ENCODE results near the gene KCNH2.
A peak's percentile ranks its signal among the peaks of the same experiment; 100 is the strongest.

KCNH2 gene

GRCh38 chr7:150941351-150942000, 36.6 kb downstream of the KCNH2 start (continued):
- no peak for TF ChIP-seq ZNF398 (tag by site-specific recombination; IDR thresholded peaks at IDR 0.05)
- TF ChIP-seq ZNF19 (tag by site-specific recombination; IDR thresholded peaks at IDR 0.05; ENCODE audit: low read depth) = no peak
- no peak for TF ChIP-seq PATZ1 (tag by site-specific recombination; IDR thresholded peaks at IDR 0.05)
- TF ChIP-seq ZSCAN23 (tag by site-specific recombination; IDR thresholded peaks at IDR 0.05) = no peak

GRCh38 chr7:150940431-150941102, 37.6 kb downstream of the KCNH2 start:
- H3K36me3 ChIP-seq (ENCODE audit: control insufficient read depth in 2 of 2, insufficient read depth in 1 of 2, low read length in 2 of 2) = no peaks in the 10 kb centered on the region
- ChIA-PET CTCF (interaction anchor here (1.0 to 2.0 kb wide), 3 partner anchors 42 to 64 kb away, joined by 3 to 4 read pairs (median 4); no protein-coding TSS in a partner anchor), POLR2A (no interaction called here)
- no peak overlapping the region for H3K4me3 ChIP-seq (ENCODE audit: low read depth, low read length)
- TF ChIP-seq ZNF202 (tag by site-specific recombination; IDR thresholded peaks at IDR 0.05; ENCODE audit: borderline replicate concordance) (no peak), MZF1 (tag by site-specific recombination; IDR thresholded peaks at IDR 0.05; ENCODE audit: borderline replicate concordance) (no peak), HOXC10 (CRISPR knock-in tag; IDR thresholded peaks at IDR 0.05) (no peak), ZNF311 (tag by site-specific recombination; IDR thresholded peaks at IDR 0.05; ENCODE audit: borderline replicate concordance) (no peak), ZBTB17 (tag by site-specific recombination; IDR thresholded peaks at IDR 0.05) (no peak), PRDM10 (tag by site-specific recombination; IDR thresholded peaks at IDR 0.05) (peak; percentile 90), ZFHX2 (tag by site-specific recombination; conservative IDR thresholded peaks at IDR 0.05) (no peak)
- no peak overlapping the region for H3K27ac ChIP-seq (ENCODE audit: extremely low read depth, low read depth, low read length)
- H3K9me3 ChIP-seq (ENCODE audit: control insufficient read depth, insufficient read depth, low read depth, low read length) = no peaks in the 10 kb centered on the region
- no peaks in the 10 kb centered on the region for H3K4me1 ChIP-seq (ENCODE audit: control insufficient read depth, insufficient read depth, low read length)

- no peak for TF ChIP-seq ZEB2 (tag by site-specific recombination; IDR thresholded peaks at IDR 0.05)
- TF ChIP-seq ZNF132 (tag by site-specific recombination; IDR thresholded peaks at IDR 0.05; ENCODE audit: borderline replicate concordance) = no peak
- no peak for TF ChIP-seq ZNF398 (tag by site-specific recombination; IDR thresholded peaks at IDR 0.05)
- TF ChIP-seq IKZF3 (tag by site-specific recombination; IDR thresholded peaks at IDR 0.05) = no peak
- no peak for TF ChIP-seq ZNF274 (IDR thresholded peaks at IDR 0.05; ENCODE audit: low read length)
- TF ChIP-seq ZNF274 (tag by site-specific recombination; IDR thresholded peaks at IDR 0.05; ENCODE audit: borderline replicate concordance) = no peak
- POLR2A ChIA-PET = interaction anchor here (0.6 kb wide), 1 partner anchor 56 kb away, joined by 4 read pairs; no protein-coding TSS in a partner anchor
- Histone ChIP-seq H3K4me3 (ENCODE audit: low read depth, low read length) (no peak overlapping the region), H3K27ac (ENCODE audit: extremely low read depth, low read depth, low read length) (no peak overlapping the region), H3K9me3 (ENCODE audit: control insufficient read depth, insufficient read depth, low read depth, low read length) (no peaks in the 10 kb centered on the region), H3K4me1 (ENCODE audit: control insufficient read depth, insufficient read depth, low read length) (no peaks in the 10 kb centered on the region), H3K36me3 (ENCODE audit: control insufficient read depth in 2 of 2, insufficient read depth in 1 of 2, low read length in 2 of 2) (no peaks in the 10 kb centered on the region)
- CTCF ChIA-PET = interaction anchor here (0.6 to 2.0 kb wide), 3 partner anchors 46 to 162 kb away, joined by 3 to 4 read pairs (median 4); no protein-coding TSS in a partner anchor
Observed at GRCh38 chr7:150939466-150939865, 38.7 kb downstream of the KCNH2 start.

All from HEK293 (cell line).